H1 (cell line): ENCODE measurements around the gene ARMC12. TPM values are rescaled to one million over a fixed set of nuclear protein-coding genes. Genes with fewer than 3 reads are reported as not detected.

ENCODE experiments used
- CHD1 ChIP-seq: IDR thresholded peaks from 2 replicates; pipeline ENCODE4 v1.6.1; 2012; ENCODE audit warnings: low read depth, low read length, improper control_type of control experiment
- CHD7 ChIP-seq: fragments of 300-600 bp; sonication (generic); IDR thresholded peaks from 2 replicates; pipeline ENCODE4 v1.7.1; 2012; ENCODE audit warnings: low read length, moderate library complexity, mild to moderate bottlenecking, inconsistent platforms; ENCODE audit not compliant: insufficient replicate concordance
- EP300 ChIP-seq, 2 experiments: IDR thresholded peaks; 1 replicate in 1 of 2; 2 replicates in 1 of 2; pipeline ENCODE4 v1.6.1; 2011 to 2012; ENCODE audit warnings: low read depth in 2 of 2, low read length in 2 of 2, mild to moderate bottlenecking in 2 of 2, borderline replicate concordance in 1 of 2, inconsistent platforms in 1 of 2, moderate library complexity in 1 of 2
- HDAC6 ChIP-seq: IDR thresholded peaks from one replicate; pipeline ENCODE4 v1.7.1; 2012; ENCODE audit warnings: low read depth, mild to moderate bottlenecking, inconsistent platforms, low read length, moderate library complexity
- RBBP5 ChIP-seq: IDR thresholded peaks from 2 replicates; pipeline ENCODE4 v1.7.1; 2012; ENCODE audit warnings: low read depth, mild to moderate bottlenecking, inconsistent platforms, low read length, moderate library complexity, borderline replicate concordance
- SAP30 ChIP-seq: fragments of 300-600 bp; sonication (generic); IDR thresholded peaks from 2 replicates; pipeline ENCODE4 v1.7.1; 2012; ENCODE audit warnings: low read length, moderate library complexity, mild to moderate bottlenecking, inconsistent platforms; ENCODE audit not compliant: insufficient read depth, insufficient replicate concordance
- polyA plus RNA-seq, 7 experiments: library from polyadenylated mRNA; depleted of rRNA in 3 of 7; stranded (reverse) in 5 of 7; unstranded in 2 of 7; fragments of >200 nt in 5 of 7; fragments of 200-250 nt in 2 of 7; gene quantifications; 1 replicate in 5 of 7; 2 replicates in 1 of 7; 4 replicates in 1 of 7; pipeline versions ENCODE4 v1.2.1 to v1.2.3, GENCODE V29; 2011 to 2013; ENCODE audit warnings: missing spikeins in 2 of 7, mixed read lengths in 2 of 7
- total RNA-seq: library from RNA; stranded (reverse); fragmentation: NEBNext Ultra II Directional; extraction: Animal tissue kit (Norgen Biotek cat#: 25700); gene quantifications from 2 replicates; pipeline ENCODE4 v1.2.1, GENCODE V29; 2021

ARMC12 gene
- total and polyA plus RNA-seq, 2 of the 8 experiments (the other 6 are each of a cell fraction or from before 2014, with no cell fraction given) = 0.86 to 3.7 TPM

GRCh38 chr6:35786272-35786671 lies 49.4 kb downstream of the ARMC12 start (continued):
- no peak for TF ChIP-seq CHD7
- TF ChIP-seq HDAC6 = no peak
- TF ChIP-seq EP300 (IDR thresholded peaks at IDR 0.05; ENCODE audit: borderline replicate concordance in 1 of 2, low read depth in 2 of 2, low read length in 2 of 2) = no peak
- TF ChIP-seq CHD1 = no peak
- no peak for TF ChIP-seq SAP30
- no peak for TF ChIP-seq RBBP5
